ENCODE data around the gene LAMA2.
"Not testable (repeated sequence)": the region's sequence is repeated elsewhere in the genome, so short reads cannot be mapped to it uniquely, and the experiment has no call there.

LAMA2 gene

GRCh38 chr6:129050086-129050485 is 167.1 kb downstream of the LAMA2 start:
- TF ChIP-seq, protein P1, sequence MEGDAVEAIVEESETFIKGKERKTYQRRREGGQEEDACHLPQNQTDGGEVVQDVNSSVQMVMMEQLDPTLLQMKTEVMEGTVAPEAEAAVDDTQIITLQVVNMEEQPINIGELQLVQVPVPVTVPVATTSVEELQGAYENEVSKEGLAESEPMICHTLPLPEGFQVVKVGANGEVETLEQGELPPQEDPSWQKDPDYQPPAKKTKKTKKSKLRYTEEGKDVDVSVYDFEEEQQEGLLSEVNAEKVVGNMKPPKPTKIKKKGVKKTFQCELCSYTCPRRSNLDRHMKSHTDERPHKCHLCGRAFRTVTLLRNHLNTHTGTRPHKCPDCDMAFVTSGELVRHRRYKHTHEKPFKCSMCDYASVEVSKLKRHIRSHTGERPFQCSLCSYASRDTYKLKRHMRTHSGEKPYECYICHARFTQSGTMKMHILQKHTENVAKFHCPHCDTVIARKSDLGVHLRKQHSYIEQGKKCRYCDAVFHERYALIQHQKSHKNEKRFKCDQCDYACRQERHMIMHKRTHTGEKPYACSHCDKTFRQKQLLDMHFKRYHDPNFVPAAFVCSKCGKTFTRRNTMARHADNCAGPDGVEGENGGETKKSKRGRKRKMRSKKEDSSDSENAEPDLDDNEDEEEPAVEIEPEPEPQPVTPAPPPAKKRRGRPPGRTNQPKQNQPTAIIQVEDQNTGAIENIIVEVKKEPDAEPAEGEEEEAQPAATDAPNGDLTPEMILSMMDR (IDR thresholded peaks at IDR 0.05; ENCODE audit: insufficient read depth, low read depth, low read length, missing control alignments): no peak
- DNase-seq (ENCODE audit: low read depth): peak; percentile 28

GRCh38 chr6:129053143-129053542 is 170.2 kb downstream of the LAMA2 start:
- DNase-seq (ENCODE audit: low read depth): not testable (repeated sequence)

More at GRCh38 chr6:129050086-129050485, 167.1 kb downstream of the LAMA2 start:
- H3K4me3 ChIP-seq (ENCODE audit: low read length): no peak overlapping the region

GRCh38 chr6:129055796-129056195 is 172.9 kb downstream of the LAMA2 start:
- peak; percentile 12 for DNase-seq (ENCODE audit: low read depth)
- TF ChIP-seq, protein P1 (IDR thresholded peaks at IDR 0.05; ENCODE audit: insufficient read depth, low read depth, low read length, missing control alignments): no peak
- no peak overlapping the region for H3K4me3 ChIP-seq (ENCODE audit: low read length)

More at GRCh38 chr6:129053143-129053542, 170.2 kb downstream of the LAMA2 start:
- H3K4me3 ChIP-seq (ENCODE audit: low read length): not testable (repeated sequence)

- TF ChIP-seq, protein P1 (IDR thresholded peaks at IDR 0.05; ENCODE audit: insufficient read depth, low read depth, low read length, missing control alignments): no peak
- no peak overlapping the region for H3K4me3 ChIP-seq (ENCODE audit: low read length)
- no peak for DNase-seq (ENCODE audit: low read depth)
These were observed 176.7 kb downstream of the LAMA2 start for GRCh38 chr6:129059650-129060049.

GRCh38 chr6:129069006-129069405 is 186.1 kb downstream of the LAMA2 start:
- DNase-seq (ENCODE audit: low read depth): no peak
- TF ChIP-seq, protein P1 (IDR thresholded peaks at IDR 0.05; ENCODE audit: insufficient read depth, low read depth, low read length, missing control alignments): no peak
- H3K4me3 ChIP-seq (ENCODE audit: low read length): no peak overlapping the region

GRCh38 chr6:129073051-129073450 is 190.1 kb downstream of the LAMA2 start:
- no peak for DNase-seq (ENCODE audit: low read depth)
- no peak overlapping the region for H3K4me3 ChIP-seq (ENCODE audit: low read length)
- TF ChIP-seq, protein P1 (IDR thresholded peaks at IDR 0.05; ENCODE audit: insufficient read depth, low read depth, low read length, missing control alignments): no peak

GRCh38 chr6:129073691-129074395 is 190.9 kb downstream of the LAMA2 start:
- no peak overlapping the region for H3K4me3 ChIP-seq (ENCODE audit: low read length)
- no peak for DNase-seq (ENCODE audit: low read depth)
- TF ChIP-seq, protein P1 (IDR thresholded peaks at IDR 0.05; ENCODE audit: insufficient read depth, low read depth, low read length, missing control alignments): no peak

Measured in epithelial cell of esophagus (primary cell).